Measurements from ENCODE around the gene NUDT6.

DNA sequence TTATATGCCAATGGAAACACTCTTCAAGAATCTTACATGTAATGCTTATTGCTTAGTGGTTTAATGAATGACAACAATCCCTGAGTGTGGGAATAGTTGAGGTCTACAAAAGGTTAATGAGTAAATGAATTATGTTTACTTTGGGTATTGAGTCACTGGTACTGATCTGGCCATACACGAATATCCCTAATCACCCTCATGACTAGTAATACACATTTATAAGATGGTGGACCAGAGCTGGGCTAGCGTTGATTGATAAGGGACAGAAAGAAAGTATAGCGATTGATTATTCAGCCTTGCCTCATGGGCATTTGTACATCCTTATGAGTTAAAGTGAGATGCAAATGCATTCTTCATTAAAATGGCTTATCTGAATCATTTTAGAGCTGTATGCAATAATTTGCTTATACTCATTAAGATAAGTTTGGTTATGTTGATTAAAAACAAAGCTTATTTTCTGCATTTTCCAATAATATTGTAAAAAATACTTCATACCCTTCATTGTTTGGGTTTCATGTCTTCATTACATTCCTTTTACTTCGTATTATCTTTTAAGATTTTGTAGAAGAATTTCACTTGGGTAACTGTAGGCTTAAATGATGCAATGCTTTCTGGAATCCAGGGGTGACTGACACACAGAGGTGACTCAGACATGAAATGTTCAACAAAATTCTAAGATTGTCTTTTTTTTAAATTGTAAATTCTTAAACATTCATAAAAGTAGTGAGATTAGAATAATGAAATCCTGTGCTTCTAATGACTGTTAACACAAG is 48.4 kb downstream of the NUDT6 start:
- TF ChIP-seq, protein P1, sequence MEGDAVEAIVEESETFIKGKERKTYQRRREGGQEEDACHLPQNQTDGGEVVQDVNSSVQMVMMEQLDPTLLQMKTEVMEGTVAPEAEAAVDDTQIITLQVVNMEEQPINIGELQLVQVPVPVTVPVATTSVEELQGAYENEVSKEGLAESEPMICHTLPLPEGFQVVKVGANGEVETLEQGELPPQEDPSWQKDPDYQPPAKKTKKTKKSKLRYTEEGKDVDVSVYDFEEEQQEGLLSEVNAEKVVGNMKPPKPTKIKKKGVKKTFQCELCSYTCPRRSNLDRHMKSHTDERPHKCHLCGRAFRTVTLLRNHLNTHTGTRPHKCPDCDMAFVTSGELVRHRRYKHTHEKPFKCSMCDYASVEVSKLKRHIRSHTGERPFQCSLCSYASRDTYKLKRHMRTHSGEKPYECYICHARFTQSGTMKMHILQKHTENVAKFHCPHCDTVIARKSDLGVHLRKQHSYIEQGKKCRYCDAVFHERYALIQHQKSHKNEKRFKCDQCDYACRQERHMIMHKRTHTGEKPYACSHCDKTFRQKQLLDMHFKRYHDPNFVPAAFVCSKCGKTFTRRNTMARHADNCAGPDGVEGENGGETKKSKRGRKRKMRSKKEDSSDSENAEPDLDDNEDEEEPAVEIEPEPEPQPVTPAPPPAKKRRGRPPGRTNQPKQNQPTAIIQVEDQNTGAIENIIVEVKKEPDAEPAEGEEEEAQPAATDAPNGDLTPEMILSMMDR (IDR thresholded peaks at IDR 0.05; ENCODE audit: poor library complexity), result no peak
- no peak for TF ChIP-seq EZH2 (IDR thresholded peaks at IDR 0.05; ENCODE audit: borderline replicate concordance)
